Activated T-helper 1 cell treated with anti-CD3 and anti-CD28 coated beads, Interleukin-2, amount 50 U/mL, for 16 hours (primary cell): ENCODE results near the gene ACP7.
"Not testable (repeated sequence)": the region's sequence is repeated elsewhere in the genome, so short reads cannot be mapped to it uniquely, and the experiment has no call there.

ENCODE experiments used
- DNase-seq, 2 donors: peaks; one replicate each; pipeline ENCODE4 v3.0.0-alpha.2; 2020; ENCODE audit warnings: low read depth in 1 of 2, low spot score in 1 of 2

Gene ACP7

DNA sequence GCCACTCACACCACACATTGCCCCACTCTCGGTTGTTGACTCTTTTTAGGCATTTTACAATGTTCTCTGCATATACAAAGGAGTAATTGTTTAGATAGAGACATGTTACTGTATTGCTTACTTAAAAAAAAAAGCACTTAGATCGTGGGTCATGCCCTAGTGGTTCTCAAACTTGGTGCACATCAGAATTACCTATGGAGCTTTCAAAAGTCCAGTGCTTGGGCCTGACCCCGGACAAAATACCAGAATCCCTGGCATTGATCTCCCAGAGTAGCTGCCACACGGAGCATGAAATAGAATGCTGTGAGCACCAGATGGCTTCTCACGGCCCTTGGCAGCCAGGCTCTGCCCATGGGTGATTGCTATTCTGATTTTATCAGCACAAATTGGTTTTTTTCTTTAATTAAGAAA lies 20.0 kb downstream of the ACP7 start:
- DNase-seq: no peak

DNA sequence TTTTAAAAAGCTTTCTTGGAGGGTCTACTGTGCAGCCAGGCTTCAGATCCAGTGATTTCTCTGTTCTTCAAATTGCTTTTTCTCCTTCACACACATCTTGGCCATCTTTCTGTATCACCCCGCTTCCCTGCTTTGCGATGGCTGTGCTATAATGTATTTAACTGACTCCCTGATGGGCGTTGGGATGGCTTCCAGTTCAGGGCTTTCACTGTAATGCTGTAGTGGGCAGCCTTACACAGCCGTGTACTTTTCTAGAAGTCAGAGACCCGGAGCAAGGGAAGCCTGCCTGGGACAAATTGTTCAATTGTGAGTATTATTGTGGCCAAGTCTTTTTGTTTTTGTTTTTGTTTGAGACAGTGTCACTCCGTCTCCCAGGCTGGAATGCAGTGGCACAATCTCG lies 22.0 kb downstream of the ACP7 start:
- DNase-seq: no peak

DNA sequence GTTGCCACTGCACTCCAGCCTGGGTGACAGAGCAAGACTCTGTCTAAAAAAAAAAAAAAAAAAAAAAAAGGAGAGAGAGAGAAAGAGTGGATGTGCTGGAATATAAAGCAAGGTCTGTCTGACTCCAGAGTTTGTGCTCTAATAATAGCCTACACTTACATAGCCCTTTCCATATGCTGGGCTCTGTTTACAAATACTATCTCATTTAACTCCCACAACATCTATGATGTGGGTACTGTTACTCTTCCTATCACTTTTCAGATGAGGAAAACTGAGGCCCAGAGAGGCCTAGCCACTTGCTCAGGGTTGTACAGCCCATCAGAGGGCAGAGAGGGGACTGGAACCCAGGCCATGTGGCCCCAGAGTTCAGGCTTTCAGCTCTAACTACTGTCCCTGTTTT lies 25.5 kb downstream of the ACP7 start:
- no peak for DNase-seq

DNA sequence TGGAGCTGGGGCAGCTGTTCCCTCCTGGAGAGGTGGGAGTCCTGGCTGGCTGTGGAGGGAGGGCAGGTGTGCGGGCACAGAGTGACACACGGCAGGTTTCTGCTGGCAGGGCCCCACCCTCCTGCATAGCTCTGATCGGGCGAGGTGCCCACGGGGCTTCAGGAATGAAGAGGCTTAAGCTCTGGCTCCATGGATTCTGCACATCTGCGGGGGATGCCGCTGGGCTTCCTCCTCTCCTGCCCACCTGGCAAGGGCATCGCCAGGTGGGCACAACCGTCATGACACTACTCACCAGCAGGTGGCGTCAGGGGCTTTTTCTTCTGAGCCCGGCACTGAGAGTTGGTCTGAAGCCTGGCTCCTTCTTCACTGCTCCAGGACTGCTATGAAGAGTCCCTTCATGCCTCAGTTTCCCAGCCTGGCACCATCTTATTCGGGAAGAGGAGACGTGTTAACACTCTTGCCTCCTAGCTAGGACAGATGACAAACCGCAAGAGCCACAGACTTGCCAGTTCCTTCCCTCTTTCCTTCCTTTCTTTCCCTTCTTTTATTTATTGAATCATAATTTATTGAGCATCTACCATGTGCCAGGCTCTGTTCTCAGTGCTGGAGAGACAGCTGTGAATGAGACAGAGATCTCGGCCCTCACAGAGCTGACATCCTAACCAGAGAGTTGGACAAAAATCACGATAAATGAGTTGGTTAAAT lies 26.2 kb downstream of the ACP7 start:
- peak; percentile 44 to 75 for DNase-seq

DNA sequence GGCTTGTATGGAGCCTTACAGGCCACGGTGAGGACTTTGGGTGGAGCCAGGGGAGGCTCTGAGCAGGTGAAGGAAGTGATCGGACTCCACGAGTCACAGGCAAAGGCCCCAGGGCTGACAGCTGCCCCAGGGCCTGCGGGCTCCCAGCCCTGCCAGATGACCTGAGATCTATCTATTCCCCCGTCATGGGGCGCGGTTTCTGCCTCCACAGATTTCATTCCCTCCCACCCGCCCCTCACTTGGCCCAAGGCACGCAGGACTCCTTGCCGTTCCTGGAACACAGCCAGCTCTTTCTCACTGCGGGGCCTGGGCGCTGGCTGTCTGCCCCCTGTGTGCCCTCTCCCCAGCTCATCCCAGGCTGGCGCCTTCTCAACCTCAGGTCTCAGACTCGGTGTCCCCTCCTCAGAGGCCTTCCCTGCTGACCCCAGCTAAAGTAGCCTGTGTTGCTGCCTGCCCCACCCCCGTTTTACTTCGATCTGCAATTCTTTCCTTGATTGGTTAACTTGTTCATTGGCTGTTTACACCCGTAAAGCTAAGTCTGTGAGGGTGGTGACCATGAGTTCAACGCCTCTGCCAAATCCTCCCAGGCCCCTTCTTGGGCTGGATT lies 27.5 kb downstream of the ACP7 start:
- DNase-seq: no peak

DNA sequence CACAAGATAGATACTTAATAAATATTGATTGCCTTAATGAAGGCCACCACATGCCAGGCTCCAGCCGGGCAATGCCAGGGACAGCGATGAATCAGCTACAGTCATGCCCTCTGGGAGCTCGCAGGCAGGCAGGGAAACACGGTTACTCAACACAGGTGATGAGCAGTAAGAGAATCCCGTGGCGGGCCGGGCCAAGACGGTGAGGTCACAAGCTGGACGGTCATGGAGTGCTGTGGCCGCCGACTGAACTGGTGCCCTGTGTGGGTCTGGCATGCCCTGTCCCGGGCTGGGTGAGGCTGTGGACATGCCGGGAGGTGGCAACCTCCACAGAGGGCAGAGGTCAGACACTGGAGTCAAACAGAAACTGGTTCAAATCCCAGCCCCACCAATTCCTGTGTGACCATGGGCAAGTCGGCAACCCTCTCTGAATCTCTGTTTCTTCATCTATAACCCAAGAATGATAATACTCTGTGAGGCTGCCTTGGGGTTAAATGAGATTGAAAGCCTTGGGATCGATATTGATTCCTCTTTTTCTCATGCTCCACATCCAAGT lies 28.2 kb downstream of the ACP7 start:
- no peak for DNase-seq

DNA sequence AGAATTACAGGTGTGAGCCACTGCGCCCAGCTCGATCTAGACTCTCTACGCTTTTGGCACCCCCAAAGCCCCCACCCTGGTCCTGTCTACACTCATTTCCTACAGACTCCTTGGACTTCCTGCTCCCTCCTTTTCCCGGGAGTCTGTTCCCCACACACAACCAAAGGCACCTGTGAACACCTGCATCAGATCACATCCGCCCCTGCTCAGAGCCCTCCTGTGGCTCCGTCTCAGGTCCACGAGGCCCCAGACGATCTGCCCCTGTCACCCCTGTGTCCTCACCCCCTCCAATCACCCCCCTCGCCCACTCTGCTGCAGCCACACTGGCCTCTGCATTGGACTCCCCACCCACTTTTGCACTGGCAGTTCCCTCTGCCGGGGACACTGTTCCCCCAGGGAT lies 29.0 kb downstream of the ACP7 start:
- no peak for DNase-seq

DNA sequence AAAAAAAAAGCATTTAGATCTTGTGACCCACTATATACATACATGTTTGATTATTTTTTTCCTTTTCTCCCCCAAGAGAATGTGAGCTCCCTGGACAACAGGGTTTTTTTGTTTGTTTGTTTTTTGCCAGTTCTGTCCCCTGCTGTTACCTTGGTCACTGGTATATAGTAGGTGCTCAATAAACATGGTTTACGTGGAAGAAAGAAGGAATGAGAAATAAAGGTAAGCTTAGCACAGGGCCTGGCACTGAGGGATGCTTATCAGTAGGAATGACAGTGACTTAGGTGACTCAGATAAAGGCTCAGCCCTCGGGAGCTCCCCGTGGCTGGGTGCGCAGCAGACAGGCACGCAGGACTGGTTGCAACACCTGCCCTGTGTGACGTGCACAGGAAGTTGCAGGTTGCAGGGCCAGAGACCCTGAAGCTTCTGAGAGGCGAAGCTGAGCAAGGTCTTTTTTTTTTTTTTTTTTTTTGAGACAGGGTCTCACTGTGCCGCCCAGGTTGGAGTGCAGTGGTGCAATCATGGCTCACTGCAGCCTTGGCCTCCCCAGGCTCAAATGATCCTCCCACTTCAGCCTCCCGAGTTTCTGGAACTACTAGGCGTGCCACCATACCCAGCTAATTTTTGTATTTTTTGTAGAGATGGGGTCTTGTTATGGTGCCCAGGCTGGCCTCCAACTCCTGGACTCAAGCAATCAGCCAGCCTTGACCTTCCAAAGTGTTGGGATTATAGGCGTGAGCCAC lies 31.1 kb downstream of the ACP7 start:
- no peak for DNase-seq

DNA sequence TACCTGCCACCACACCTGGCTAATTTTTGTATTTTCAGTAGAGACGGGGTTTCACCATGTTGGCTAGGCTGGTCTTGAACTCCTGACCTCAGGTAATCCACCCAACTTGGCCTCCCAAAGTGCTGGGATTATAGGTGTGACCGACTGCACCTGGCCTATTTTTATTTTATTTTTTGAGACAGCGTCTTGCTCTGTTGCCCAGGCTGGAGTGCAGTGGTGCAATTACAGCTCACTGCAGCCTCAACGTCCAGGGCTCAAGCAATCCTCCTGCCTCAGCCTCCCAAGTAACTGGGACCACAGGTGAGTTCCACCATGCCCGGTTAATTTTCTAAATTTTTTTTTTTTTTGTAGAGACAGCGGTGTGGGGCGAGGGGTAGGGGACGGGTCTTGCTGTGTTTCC lies 32.9 kb downstream of the ACP7 start:
- not testable (repeated sequence) for DNase-seq

DNA sequence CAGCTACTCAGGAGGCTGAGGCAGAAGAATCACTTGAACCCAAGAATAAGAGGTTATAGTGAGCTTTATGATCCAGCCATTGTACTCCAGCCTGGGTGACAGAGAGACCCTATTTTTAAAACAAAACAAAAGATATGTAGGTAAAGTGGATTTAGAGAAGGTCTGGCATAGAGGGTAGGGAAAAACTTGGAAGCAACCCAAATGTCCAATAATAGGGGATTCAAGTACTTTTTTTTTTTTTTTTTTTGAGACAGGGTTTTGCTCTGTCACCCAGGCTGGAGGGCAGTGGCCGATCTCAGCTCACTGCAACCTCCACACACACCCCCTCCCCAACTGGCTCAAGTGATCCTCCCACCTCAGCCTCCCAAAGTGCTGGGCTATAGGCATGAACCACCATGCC lies 35.7 kb downstream of the ACP7 start:
- DNase-seq: no peak

DNA sequence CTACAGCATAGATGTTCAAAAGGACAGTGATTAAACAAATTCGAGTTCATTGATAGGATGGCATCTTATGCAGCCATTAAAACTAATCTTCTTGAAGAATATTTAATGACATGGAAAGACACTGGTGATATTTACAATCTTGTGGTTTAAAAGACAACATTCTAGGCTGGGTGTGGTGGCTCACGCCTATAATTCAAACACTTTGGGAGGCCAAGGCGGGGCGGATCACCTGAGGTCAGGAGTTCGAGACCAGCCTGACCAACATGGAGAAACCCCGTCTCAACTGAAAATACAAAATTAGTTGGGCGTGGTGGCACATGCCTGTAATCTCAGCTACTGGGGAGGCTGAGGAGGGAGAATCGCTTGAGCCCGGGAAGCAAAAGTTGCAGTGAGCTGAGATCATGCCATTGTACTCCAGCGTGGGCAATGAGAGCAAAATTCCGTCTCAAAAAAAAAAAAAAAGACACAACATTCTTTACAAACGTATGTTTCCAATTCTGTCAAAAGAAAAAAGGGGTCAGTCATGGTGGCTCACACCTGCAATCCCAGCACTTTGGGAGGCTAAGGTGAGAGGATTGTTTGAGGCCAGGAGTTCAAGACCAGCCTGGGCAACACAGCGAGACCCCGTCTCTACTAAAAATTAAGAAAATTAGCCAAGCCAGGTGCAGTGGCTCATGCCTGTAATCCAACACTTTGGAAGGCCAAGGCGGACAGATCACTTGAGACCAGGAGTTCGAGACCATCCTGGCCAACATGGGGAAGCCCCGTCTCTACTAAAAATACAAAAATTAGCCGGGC lies 39.0 kb downstream of the ACP7 start:
- no peak for DNase-seq

DNA sequence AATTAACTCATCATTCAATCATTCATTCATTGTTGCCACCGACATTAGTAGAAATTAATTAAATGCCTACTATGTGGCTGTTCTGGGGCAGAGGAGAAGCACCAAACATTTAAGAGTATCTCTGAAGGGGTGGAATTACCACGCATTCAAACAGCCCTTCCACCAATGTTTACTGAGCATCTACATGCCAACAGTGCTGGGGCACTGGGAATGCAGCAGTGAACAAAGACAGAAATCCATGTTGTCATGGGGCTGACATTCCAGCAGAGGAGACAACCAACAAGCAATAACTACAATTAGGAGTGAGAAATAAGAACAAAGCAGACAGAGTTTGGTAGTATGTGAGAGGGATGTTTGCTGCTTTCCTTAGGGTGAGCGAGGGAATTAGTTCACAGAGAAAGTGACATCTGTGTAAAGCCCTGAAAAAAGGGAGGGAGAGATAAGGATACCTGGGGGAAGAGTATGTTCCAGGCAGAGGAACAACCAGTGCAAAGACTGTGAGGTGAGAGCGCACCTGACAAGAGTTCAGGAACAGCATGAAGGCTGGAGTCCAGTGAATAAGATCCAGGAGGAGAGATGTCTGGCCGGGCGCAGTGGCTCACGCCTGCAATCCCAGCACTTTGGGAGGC lies 40.1 kb downstream of the ACP7 start:
- DNase-seq: no peak

DNA sequence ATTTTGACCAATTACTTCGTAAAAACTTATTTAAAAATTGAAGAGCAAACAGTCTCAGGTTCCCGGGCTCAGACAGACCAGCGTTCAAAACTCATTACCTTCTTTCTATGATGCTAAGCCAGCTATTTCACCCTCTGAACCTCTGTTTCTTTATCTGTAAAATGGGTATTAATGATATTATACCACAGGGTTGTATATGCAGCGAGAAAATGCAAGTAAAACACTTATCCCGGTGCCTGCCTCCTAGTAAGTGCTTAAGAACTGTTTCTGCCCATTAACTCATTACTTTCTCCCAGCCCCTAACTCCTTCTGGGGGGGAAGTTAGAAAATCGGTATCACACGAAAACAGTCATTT lies 41.0 kb downstream of the ACP7 start:
- no peak for DNase-seq

DNA sequence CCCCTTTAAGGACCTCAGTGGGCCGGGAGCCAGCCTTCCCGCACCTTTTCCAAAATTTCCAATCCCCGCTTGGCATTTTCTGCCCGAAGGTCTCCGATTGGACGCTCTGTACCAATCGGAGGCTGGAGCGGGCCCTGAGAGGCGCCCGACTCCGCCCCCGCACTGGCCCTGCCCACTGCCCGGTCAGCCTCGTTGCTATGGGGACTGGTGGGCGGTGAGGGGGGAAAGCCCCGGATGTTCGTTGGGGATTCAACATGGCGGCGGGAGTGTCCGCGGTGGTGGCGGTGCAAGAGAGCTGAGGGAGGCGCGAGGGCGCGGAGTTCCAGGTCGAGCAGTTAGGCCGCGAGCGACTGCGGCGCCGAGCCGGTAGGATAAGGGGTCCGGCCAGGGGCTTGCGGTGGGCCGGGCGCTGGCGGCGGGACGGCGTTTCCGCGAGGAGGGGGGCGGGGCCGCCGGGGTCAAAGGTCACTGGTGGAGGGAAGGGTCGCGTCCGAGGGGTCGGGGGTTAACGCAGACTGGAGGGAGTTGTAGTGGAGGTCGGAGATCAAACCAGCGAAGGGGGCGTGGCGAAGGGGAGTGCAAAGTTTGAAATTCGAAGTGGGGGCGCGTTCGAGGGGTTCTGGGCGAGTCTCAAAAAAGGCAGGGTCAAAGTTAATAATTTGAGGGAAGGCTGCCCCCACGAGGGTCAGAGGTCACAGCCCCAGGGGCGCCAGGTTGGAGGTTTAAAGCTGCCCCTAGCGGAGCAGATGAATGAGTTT lies 41.6 kb downstream of the ACP7 start, which contains the start of gene PAK4:
Gene PAK4, plus strand, starts transcription at position 233 of the 758 bp plus-strand sequence. CDS start 43,768 bp downstream, outside the sequence.
- DNase-seq: peak; percentile 90 to 94

DNA sequence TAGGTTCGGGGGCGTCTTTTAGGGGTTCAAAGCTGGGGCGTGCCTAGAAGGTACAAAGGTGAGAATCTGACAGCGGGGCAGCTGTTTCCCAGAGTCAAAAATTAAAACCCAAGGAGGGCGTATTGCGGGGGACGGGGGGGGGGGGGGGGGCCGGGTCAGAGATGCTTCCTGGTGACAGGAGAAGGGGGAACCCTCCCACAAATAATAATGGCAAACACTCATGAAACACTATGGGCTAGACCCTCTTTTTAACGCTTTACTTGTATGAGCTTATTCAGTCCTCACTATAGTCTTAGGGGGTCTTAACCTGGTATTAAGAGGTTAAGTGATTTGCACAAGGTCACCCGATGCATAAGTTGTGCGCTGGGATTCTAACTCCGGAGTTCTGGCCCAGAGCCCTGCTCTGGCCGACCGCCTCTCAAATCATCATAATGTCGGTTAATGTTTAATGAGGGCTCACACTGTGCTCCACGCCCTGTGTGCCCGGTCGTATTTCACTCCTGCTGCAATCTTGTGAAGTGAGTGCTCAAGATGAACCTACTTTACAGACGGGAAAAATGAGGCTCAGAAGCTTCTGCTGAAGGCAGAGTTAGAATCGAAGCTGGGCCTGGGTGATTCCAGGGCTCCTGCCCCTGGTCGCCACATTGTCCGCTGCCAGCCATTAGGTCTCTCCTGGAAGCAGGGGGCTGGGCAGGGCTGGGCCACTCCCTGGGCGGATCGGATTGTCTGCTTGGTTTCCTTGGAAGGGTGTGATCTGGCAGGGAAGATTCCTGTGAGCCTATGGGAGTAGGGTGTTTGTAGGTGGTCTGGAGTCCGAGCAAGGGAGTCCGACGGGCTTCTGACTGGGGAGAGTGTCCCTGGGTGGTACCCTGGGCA lies 42.4 kb downstream of the ACP7 start:
- DNase-seq: no peak

DNA sequence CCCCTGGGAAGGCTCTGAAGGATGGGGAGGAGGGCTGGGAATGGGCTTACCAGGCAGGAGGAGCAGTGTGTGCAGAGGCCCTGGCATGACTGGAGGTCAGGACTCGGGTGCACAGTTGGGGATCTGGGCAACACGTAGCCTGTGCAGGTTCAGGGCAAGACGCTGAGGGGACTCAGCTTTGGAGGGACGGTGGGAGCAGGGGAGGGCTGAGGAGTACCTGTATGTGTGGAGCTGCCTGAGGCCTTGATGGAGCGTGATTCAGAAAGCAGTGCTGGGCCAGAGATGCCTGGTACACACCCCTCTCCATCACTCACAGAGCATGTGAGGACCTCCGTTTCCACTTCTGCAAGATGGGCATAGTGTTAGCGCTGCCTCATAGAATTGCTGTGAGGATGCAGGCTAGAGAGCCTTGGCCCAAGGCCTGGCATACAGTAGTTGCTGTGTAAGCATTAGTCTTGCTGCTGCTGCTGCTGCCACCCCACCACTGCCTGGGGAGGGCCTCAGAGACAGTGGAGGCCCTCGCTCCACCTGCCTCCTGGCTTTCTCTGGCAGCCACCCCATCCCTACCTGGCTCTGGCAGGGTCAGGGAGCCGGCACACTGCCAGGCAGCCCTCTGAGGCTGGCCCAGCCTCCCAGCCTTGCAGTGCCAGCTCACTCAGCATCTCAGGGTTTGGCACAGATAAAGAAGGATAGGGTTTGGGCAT lies 43.8 kb downstream of the ACP7 start:
- DNase-seq: no peak

DNA sequence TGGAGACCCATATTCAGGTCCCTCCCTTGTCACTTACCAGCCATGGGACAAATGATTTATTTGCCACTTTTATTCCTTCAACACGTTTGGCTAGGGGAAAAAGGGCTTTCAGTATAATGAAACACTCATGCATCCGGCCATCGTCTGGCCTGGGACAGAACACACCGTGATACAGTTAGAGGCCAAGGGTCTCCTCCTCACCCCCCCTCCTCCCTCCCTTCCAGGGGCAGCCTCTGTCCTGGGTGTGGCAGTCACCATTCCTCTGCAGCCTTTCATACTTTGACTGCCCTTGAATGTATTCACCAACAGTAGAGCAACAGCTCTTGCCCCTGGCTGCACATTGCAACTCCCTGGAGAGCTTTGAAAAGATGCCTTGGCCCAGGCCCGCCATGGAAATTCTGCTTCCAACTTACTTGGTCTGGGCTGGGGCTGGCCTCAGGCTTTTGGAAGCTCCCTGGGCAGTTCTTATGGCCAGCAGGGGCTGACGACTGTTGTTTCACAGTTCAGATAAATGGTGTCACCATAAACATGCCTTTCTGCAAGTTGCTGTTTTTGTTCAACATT lies 44.4 kb downstream of the ACP7 start:
- no peak for DNase-seq

DNA sequence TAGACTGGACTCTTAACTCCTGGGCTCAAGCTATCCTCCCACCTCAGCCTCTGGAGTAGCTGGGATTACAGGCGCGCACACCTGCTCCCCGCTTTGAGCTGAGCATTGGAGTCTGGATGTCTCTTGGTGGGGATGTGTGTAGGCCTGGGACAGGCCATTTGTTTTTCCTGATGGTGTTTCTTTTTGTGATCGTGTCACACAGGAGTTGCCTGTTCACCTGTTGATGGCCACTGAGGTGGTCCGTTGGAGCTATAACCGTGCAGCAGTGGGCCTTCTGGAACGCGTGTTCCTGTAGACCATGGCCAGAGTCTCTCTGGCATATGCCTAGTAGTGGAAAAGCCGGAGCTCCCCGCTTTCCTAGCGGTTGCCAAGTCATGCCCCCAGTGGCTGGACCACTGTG lies 44.9 kb downstream of the ACP7 start:
- DNase-seq: no peak
